Activated CD4-positive, alpha-beta T cell treated with anti-CD3 and anti-CD28 coated beads for 48 hours (primary cell): ENCODE measurements around the gene AJAP1.

Experiments used
- DNase-seq: peaks from one replicate; pipeline ENCODE4 v3.0.0-alpha.2; 2020

The AJAP1 gene

DNA sequence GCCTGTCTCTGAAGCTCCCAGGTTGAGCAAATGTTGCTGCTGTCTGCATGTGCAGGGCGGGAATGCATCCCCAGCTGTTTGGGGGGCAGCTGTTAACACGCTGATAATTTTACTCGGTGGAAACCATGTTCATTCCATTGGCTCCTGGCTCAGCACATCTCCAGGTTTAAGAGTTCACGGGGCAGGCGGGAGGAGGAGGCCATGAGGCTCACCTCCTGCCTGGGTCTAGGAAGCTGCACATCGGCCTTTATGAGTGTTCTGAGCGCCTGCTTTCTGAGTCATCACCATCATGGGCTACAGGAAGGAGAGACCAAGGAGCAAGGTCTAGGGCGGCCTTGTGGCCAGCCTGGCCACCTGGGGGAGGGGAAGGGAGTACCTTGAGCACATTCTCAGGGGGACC lies 29.7 kb downstream of the AJAP1 start:
- no peak for DNase-seq

DNA sequence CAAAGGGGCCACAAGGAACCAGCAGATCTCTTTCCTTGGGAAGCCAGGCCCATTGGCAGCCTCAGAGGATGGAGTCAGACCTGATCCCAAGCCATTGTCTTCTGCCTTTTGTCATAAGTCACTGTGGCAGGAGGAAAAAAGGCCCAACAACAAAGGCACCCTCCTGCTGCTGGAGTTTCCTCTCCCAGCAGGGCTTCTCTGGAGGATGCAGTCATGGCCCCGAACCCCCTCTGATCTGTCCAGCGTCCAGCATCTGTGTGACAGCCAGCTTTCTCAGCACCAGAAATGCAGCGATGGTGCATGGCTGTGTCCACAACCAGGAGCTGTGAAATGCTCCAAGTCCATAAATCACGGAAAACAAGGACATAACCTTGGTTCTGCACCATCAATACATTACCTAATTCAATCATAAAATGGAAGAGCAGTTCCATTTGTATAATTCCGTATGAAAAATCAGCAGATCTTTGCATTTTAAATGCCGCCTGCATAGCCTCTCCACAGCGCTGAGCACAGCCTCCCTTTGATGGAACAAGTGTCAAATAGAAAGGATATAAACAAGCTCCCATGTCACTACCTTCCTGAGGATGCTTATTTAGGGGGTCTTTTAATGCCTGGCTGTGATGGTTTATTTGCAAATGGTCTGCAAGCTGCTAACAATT lies 30.6 kb downstream of the AJAP1 start:
- DNase-seq, result no peak

DNA sequence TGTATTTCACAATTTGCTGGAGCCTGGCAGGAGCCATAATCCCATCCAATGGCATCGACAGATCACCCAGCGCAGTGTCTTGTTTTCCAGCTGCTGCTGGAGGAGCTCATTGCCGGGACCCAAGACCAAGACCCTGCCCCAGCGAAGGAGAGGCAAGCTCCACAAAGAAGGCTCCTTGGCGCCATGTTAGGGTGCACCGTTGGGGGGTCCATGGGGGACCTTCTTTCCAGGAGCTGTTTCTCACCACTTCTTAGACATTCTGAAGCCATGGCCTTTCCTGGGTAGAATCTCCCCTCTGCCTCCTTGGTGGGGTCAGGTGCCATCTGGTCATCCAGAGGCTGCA lies 31.1 kb downstream of the AJAP1 start:
- DNase-seq, result no peak

DNA sequence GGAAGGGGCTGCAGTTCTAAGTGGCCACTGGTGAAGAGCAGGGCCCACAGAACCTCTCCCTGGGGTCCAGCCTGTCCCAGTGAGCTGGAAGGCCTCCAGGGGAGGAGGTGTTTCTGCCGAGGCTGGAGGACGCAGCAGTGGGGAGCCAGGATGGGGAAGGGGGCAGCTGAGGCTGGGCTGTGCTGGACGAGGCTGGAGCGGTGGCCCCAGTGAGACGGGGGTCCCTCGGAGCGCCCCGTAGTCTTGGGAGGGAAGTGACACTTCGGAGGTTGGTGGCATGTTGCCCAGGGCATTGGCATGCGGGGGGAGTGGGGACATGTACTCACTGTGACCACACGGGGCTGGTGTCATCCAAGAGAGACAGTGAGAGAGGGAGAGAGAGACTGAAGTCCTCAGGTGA lies 33.5 kb downstream of the AJAP1 start:
- no peak for DNase-seq

DNA sequence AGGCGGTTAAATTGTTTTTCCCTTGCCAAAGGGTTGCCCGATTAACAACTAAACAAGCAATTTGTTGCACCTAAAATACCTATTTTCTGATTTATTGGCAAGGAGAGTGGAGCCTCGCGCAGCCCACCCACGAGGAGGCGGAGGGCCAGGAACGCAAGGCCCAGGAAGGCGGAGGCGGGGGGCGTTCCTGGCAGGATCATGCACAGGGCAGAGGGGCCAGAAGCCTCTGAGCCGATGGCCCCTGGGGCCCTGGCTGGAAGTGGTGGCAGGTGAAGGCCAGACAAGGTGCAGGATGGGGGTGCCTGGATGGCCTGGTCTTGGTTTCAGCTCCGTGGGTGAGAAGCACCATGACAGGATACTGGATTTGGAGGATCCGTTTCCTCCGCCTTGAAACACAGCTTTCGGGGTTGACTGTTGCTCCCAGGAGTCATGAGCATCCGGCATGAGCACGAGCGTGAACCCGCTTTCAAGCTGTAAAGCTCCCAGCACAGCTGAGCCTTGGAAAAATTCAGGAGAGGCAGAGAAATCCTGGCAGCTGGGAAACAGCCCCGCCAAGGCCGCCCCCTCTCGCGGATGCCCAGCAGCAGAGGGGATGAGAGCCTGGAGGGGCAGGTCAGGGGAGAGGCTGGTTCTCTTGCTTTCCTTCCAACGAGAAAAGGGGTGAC lies 35.0 kb downstream of the AJAP1 start:
- no peak for DNase-seq

DNA sequence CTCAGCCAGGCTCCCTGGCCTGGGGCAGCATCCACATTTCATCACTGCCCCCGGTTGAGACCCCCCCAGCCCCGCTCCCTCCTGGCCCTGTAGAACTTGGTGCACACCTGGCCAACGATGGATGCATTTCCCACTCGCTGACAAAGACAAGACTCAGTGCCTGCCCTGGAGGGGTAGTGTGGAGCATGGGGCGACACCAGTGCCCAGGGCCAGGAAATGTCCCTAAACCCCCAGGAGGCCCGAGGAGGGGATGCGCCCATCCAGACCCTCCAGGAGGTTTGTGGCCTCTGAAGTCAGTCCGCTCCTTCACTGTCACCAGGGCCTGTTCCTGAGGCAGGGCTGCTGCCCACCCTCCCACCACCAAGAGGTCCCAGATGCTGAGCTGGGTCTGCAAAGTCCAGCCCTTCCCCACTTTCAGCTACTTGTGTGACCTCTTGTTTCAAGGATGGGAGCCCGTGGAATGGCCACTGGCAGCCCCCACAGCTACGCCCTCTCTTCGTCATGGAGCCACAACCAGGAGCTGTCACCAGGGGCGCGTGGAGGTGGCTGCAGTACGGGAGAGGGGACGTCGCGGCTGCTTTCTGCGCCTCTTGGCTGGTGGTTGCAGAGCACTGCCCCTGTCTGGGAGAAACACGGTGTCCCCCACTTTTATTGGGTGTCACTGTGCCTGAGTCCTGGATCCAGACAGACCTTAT lies 35.7 kb downstream of the AJAP1 start:
- no peak for DNase-seq

DNA sequence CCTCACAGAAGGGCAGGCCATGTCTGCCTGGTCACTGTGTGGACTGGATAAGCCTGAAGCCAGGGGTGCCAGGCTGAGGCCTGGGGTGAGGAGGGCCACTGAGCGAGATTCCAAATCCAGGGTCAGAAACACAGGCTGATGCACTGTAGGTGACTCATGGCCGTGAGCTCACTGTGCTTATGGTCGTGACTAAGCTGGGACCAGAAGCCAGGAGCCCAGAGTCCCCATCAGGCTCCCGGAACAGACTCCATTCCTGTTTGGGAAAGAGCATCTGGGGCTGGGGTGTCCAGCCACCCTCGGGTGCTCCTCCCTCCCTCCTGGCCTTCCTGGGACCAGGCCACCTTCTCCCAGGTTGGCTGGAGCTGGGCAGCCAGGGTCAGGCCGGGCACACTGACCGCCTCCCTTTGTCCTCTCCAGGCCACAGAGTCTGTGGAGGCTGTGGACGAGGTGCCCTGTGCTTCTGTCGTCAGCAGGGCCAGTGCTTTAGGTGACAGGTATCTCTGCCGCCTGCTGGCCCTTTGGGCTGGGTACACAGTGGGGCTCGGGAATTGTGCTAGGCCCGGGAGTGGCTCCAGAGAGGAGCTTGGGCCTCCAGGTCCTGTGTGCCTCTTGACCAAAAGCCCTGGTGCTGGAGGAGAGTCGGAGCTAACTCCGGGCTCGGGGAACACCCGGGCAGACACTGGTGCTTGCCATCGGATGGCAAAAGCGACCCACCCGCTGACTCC lies 36.7 kb downstream of the AJAP1 start:
- DNase-seq, result no peak

DNA sequence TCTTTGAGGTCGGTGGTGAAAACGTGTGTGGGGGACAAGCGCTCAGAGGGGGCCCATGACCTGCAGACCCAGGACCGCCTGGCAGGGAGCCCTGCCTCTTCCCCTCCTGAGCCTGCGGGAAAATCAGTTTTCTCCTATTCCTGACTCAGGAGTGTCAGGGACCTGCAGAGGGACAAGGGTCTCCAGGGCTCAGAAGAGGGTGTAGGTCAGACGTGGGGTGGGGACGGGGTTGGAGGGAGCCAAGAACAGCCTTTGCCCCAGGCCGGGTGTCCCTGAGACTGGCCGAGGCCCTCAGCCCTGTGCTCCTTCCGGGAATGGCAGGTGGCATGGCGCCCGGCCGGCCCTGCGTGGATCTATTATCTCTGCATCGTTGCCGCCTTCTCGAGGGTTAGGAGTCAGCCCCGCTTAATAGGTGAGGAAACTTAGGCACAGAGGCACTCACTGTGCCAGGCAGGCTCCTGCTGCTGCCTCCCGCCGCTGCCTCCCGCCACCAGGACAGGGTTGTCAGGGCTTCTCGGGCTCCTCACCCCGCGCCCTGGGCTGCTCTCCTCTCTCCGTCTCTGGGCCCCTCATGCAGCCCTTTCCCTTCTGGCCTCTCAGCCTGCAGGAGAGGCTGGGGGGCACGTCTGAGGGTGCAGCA lies 37.5 kb downstream of the AJAP1 start:
- DNase-seq, result no peak

DNA sequence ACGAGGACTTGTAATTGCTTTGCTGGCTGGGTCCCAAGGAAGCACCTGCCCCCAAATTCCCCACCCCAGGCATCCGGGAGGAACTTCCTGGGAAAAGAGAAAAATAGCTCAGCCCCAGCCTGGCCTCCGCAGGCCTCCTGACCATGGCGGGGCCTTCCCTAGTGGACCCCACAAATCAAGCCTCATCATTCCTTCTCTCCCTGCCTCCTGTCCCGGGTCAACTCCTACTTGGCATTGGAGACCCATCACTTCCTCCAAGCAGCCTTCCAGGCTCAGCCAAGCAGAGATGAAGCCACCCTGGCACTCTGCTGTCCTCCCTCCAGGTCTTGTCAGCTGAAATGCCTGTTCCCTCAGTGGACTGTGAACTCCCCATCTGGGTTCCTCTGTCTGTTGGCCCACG lies 38.0 kb downstream of the AJAP1 start:
- no peak for DNase-seq

DNA sequence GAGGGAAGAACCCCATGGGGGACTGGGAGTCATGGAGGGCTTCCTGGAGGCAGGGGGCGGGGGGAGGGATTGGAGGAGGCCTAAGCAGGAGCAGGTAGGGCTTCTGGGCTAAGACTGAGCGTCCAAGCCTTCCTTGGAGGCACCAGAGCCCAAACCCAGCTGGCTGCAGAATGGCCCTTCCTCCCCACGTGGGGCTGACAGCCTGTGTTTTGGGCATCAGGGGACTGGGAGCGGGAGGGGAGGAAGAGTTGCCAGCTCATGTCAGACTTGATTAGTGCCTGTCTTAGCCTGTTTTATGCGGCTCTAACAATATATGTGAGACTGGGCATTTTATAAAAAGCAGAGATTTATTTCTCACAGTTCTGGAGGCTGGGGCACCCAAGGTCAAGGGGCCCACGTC lies 38.9 kb downstream of the AJAP1 start:
- DNase-seq, result no peak

DNA sequence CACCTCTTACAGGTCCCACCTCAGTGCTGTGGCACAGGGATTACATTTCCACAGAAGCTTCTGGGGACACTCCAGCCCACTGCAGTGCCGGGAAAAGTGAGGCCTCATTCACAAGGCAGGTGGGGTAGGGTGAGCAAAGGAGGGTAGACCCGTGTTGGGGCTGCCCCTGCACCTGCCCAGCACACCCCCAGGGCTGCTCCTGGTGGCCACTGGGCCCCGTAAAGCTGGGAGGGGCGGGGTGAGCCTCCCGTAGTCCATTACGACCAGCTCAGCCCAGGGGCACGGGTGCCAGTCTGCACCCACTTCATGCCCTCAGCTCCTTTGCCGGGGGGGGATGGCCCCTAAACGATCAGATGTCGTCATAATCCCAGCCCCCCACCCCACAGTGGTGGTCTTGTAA lies 39.5 kb downstream of the AJAP1 start:
- DNase-seq, result no peak

DNA sequence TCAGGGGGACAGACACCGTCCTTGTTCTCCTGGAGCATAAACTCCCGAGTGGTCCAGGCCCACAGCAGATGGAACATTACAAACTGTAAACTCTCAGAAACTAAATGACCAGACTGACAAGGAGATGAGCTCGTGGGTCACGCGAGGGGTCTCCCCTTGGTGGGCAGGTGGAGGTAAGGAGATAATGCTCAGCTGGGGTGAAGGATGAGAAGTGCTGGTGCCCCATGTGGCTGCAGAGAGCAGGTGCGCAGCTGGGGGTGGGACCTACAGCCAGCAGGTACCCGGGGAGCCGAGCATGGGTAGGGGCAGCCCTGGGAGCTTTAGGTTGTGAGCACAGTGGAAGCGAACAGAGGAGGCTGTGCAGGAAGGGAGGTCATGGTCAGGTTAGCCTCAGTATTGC lies 40.1 kb downstream of the AJAP1 start:
- DNase-seq, result no peak

DNA sequence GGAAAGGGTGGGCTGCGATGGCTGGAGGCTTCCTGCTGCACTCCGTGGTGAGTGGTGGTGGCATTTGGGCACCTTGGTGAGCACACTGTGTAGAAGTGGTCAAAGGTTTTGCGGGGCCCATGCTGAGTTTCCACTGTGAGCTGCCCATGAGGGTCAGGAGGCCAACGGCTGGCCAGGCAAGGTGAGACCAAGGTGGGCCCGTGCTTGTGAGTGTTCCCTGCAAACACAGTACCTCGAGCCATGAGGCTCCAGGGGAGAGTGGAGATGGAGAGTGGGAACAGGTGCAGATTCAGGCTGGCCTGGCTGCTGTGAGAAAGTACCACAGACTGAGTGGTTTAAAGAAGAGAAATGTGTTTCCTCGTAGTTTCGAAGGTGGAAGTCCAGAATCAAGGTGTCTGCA lies 40.8 kb downstream of the AJAP1 start:
- DNase-seq, result no peak

DNA sequence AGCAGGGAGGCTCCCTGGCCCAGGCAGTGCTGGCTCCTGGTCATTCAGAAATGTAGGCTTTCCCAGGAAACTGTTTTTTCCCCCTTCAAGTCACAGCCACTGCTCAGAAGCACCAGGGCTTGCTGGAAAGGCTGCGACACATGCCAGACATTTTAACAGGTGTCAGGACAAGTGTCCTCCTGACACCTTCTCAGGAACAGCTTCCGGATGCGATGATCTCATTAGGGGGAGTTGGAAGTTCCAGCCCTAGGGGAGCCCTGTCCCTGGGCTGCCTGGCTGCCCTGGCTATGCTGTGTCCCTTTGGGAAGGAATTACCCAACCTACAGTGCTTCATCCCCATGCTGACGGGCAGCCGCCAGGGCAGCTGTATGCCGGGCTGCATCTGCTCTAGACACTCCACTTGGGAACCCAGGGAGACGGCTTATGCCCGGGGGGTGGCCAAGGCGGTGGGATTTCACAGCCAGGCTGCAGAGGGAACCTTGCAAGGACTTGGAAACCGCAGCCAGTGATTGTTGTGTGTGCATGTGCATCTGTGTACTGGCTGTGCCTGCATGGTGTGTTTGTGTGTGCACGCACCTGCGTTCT lies 41.8 kb downstream of the AJAP1 start:
- no peak for DNase-seq

DNA sequence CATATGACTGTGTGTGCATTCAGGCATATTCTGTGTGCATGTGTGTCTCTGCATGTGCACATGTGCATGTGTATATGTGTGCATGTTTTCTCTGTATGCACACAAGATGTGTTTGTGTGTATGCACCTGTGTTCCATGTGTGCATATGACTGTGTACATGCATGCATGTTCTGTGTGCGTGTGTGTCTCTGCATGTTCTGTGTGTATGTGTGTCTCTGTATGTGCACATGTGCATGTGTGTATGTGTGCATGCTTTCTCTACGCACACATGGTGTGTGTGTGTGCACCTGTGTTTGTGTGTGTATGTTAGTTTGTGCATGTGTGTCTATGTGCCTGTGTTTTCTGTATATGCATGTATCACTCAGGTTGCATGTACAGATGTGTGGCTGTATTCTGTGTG lies 42.3 kb downstream of the AJAP1 start:
- DNase-seq, result no peak

DNA sequence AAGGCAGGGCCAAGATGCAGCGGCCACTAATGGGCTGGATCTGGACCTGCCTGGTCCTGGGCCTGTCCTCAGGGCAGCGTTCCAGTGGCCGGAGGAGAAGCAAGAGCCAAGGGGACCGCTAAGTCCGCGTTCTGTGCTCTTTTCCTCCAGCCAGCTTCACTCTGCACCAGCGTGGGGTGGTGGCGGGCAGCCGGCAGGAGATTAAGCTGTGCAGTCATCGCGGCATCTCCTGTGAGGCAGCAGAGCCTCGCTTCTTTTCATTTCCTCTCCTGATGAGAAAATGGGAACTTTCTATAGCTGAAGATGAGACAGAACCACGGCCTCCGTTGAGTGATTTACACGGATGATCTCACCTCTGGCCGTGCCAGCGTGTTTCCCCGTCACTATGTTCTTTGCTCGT lies 43.4 kb downstream of the AJAP1 start:
- DNase-seq, result no peak

DNA sequence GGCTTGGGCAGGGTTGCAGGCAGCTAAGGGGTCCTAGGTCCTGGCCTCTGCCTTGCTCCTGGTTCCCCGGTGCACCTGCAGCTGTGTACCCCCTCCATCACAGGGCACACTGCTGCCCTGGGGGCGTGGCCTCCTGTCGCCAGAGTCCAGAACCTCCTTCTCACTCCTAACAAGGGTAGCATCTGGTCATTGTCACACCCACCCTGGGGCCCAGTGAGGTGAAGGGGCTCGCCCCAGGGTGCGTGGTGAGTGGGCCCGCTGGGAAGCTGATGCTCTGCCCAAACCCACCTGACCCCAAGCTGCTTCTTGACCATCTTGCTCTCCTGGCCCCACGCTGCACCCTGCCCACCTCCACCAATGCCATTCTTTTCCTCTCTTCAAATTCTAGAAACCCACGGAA lies 44.5 kb downstream of the AJAP1 start:
- no peak for DNase-seq

DNA sequence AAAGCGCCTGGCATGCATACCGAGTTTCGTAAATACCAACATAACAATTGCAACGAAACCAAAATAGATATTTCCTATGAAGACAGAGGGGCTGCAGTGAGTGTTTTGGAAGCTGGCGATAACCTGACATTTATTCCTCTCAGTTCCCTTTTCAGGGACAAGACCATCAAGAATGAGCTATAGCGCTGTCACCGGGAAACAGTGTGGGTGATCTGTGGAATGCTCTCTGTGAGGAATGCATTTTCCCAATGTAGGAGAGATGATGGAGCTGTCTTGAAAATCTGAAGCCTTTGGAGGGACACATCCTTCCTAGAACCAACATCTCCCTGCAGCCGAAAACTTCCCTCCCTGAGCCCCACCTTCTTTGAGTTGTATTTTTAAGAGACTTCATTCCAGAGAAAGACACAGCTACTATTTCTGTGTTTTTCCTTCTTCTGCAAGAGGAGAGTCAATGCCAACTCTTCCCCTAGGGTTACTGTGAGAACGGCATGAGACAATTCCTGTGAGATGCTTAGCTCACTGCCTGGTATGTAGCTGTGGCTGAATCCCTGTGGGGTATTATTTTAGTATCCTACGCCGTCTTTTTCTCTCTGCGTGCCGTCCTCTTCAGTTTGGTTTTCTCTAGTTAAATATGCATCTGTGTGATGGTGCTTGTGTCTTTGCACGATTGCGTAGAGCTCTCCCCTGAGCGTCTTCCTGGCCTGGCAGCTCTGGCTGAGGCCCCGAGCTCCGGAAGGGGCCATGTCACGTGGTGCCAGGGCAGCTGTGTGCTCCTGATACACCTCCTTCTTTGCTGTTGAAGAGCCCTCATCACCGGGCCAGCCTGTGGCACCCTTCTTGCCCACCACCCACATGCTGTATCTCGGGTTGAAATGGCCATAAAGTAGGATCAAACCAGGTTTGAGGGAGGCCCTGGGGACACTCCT lies 45.2 kb downstream of the AJAP1 start:
- no peak for DNase-seq

DNA sequence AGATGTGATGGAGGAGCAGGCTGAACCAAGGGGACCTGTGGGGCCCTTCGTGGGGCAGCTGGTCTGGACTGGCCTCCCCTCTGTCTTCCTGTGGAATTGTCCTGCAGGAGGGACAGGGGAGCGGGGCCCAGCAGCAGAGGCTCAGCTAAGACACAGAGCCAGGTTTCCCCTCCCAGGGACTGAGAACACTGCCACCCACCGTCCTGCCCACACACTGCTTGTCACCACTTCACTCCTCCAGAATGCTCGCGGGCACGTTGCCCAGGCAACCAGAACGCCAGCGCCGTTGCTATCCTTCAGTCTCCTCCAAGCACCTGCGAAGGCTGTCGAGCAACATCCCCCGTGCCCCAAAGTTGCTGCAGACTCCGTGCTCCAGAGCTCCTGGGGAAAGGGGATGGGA lies 46.4 kb downstream of the AJAP1 start:
- no peak for DNase-seq

DNA sequence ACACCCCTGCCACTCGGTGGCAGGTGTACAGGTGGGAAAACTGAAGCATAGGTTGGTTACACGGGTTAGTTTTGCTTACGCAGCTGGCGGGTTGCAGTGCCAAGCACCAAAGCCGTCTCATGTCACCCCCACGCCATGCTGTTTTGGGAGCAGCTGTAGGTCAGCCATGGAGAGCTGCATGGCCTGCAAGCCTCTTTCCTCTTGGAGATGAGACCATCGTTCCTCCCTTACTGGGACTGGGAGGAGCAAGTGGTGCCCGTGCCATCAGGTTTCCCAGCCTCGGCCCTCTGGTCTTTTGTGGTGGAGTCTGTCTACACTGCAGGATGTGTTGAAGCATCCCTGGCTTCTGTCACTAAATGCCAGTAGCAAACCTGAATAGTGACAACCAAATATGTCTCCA lies 46.9 kb downstream of the AJAP1 start:
- no peak for DNase-seq

DNA sequence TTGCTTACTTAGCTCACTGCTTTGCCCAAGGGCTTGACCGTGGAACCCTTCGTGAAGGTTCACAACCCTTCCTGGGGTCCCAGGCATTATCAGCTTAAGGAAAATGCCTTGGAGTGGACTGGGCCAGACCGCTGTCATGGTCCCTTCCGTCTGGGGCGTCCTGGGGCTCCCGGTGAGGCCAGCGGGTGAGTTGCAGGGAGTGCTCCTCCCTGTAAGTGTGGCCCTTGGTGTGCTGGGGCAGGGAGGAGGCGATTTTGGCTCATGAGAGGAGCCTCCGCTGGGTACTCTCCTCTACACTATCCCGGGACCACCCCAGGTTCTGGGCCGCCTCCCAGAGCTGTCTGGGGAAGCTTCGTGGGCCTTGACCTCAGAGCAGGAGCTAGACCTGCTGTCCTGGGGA lies 48.1 kb downstream of the AJAP1 start:
- DNase-seq, result no peak

DNA sequence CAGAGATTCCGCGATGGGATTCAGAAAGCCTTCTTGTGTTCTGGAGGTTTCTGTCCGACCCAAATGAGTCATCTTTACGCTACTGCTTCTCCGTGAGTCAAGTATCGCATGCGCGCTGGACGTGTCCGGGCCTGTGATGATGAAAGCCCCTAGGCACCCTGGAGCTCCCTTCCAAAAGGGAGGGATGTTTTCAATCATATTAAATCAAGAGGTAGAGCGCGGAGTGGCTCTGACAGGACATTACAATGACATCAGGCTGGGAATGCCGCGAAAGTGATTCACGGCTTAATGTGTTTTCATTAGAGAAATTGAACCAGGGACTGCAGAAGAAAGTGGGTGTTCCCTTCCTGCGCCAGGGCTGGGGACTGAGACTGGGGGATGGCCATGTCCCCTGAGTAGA lies 48.5 kb downstream of the AJAP1 start:
- DNase-seq, result no peak
